Keratinocyte (primary cell): ENCODE measurements around the gene SEC61A1.

Experiments used
- CTCF ChIP-seq, 3 experiments: IDR thresholded peaks in 1 of 3; conservative IDR thresholded peaks in 1 of 3; optimal IDR thresholded peaks in 1 of 3; 2 replicates in 2 of 3; 3 replicates in 1 of 3; pipeline versions ENCODE3 to v1.5.1; 2011; ENCODE audit warnings: low read length in 3 of 3, mild to moderate bottlenecking in 3 of 3, moderate library complexity in 2 of 3, control low read depth in 1 of 3, inconsistent platforms in 1 of 3; ENCODE audit not compliant: insufficient read depth in 2 of 3; ENCODE audit errors: extremely low read depth in 1 of 3
- EZH2 ChIP-seq: IDR thresholded peaks from one replicate; pipeline ENCODE4 v1.6.1; 2012; ENCODE audit warnings: inconsistent platforms, mild to moderate bottlenecking, low read length, moderate library complexity

GRCh38 chr3:128009952-128010846, 42.0 kb upstream of the SEC61A1 start:
- TF ChIP-seq CTCF (optimal IDR thresholded peaks at IDR 0.05 in 1 of 3, IDR thresholded peaks at IDR 0.05 in 1 of 3, conservative IDR thresholded peaks at IDR 0.05 in 1 of 3; ENCODE audit: extremely low read depth in 1 of 3, insufficient read depth in 2 of 3, low read length in 3 of 3) (no peak), EZH2 (no peak)
